NCI-H1105 treated with DMSO at 0.1 percent for 48 hours (cell line): ENCODE results near the gene NR2C2.

Source experiments
- DNase-seq: peaks from one replicate; lab custom pipeline; 2025; lab: John Stamatoyannopoulos, UW

NR2C2 gene

GRCh38 chr3:15064299-15064834 is 117.0 kb downstream of the NR2C2 start:
- no peak for DNase-seq

- DNase-seq, result peak; percentile 70
Measured at GRCh38 chr3:15064835-15065549, 117.6 kb downstream of the NR2C2 start, which contains the start of gene MRPS25. MRPS25 (minus strand) TSS chr3:15065315; CDS start chr3:15065194, 121 bp downstream.

DNA sequence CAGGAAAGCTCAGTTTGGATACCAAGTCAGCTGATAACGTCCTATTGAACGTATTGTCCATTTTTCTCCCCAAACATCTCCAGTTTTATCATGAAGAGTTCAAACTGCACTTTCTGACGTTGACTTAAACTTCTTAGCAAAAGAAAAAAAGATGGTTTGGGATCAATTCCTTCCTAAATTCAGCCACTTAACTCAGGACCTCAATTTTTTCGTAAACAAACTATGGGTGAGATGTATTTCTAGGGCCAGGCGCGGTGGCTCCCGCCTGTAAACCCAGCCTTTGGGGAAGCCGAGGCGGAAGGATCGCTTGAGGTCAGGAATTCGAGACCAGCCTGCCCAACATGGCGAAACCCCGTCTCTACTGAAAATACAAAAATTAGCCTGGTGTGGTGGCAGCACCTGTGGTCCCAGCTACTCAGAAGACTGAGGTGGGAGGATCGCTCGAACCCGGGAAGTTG is 118.2 kb downstream of the NR2C2 start:
- no peak for DNase-seq

GRCh38 chr3:15066467-15066866 is 119.1 kb downstream of the NR2C2 start:
- no peak for DNase-seq

- DNase-seq, result no peak
Measured at GRCh38 chr3:15069441-15069840, 122.1 kb downstream of the NR2C2 start.

DNA sequence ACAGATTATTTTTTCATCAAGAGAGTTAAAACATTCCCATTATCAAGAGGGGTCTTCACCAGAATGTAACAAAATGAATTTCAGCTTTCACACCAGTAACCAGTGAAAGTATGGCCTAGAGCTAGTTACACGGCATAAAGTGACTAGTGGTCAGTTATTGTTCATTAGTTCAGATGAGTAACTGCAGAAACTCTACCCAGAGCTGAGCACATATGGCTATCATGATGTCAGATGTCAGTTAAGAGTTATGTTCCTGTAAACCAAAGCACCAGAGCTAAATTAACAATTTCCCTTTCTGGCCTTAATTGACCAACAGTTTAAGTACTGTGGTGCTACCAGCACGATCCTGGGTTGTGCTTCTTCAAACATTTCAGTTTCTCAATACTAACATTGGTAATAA is 124.3 kb downstream of the NR2C2 start:
- DNase-seq, result no peak

DNA sequence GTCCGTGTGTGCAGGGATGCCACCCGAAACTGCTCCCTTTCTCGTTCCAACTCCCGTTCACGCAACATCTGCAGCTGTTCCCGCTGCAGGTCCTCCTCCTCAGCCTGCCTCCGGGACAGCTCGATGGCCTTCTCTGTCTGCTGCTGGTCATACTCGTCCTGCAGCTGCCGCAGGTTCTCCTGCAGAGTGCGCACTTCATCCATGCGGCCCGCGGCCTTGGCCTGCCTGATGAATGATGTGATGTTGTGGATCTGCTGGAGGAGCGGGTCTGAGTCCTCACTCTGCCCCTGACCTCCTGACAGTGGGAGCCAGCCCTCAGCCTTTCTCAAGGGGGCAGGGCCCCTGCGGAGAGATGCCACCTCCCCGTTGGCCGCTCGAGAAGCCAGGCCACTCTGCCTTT is 127.1 kb downstream of the NR2C2 start:
- DNase-seq, result no peak

GRCh38 chr3:15079091-15079490 is 131.7 kb downstream of the NR2C2 start:
- DNase-seq, result no peak

DNA sequence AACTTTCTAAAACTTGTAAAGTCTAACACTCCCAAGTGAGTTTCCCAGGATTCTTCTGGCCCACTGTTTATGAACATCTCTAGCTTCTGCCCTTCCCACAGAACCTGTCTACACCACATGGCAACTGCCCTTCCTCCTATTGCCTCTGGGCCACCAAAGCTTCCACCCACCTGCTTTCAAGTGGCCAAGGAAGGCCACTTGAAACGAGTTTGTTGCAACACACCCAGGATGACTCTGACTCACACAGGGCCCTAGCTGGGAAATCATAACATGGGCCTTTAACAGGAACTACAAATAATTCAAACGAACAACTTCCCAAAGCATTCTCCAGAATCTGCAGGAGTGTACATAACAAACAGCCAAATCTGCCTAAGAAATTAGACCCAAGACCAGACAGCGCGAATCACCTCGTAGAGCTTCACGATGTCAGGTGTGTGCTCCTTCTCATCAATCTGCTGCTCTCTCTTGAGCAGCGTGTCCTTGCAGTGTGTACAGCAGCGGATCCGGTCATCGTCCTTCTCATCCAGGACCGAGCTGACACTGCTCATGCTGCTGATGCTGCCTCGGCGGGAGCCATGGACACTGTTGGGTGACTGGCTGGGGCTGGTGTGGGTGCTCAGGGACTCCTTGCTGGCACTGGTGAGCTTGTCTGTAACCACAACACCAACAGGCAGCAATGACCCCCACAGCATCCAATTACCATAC is 134.7 kb downstream of the NR2C2 start:
- no peak for DNase-seq

DNA sequence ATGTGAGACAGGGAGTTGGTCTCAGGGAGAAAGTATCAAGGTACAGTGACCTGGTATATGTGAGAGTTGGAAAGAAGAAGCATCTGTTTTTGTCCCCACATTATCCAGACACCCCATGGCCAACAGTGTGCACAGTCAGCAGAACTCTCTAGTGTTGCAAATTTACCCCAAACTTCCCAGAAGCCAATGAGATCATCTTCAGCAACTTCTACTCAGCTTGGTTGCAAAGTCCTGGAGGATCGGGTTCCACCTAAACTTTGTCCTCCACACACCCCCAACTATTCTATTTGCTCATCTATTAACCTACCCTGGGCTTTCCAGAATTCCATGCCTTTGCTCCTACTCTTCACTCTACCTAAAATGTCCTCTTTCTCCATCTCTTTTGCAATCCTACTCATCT is 135.9 kb downstream of the NR2C2 start:
- DNase-seq, result no peak

DNA sequence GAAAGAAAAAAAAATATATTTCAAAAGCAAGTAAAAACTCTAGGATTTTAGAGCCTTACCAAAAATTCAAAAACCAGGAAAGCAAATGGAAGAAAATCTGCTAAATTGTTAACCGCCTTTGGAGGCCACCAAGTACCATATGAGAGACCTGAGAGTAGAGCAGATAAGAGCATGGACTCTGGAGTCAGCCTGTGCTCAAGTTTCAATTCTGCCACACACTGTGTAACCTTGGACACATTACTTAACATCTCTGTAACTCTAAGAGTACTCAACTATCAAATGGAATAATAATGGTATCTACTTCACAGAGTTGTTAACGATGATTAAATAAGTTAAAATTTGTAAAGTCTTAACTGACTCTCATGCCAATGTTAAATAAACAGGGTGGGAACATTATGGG is 138.9 kb downstream of the NR2C2 start:
- DNase-seq, result no peak

DNA sequence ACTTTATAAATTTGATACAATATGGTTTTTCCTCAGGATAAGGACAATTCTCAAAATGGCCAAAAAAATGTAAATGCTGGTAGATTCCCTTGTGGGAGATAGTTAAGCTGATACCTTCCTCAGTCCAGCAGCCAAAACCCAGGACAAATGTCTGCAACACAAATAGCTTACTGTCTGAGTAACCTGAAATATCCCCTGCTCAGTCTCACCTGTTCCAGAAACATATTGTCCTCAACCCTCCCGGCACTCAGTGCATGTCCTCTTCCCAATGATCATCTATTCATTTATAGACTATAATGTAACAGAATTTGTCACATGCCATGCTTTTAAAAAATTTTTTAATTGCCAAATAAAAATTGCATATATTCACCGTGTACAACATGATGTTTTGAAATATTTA is 139.3 kb downstream of the NR2C2 start:
- DNase-seq, result no peak

DNA sequence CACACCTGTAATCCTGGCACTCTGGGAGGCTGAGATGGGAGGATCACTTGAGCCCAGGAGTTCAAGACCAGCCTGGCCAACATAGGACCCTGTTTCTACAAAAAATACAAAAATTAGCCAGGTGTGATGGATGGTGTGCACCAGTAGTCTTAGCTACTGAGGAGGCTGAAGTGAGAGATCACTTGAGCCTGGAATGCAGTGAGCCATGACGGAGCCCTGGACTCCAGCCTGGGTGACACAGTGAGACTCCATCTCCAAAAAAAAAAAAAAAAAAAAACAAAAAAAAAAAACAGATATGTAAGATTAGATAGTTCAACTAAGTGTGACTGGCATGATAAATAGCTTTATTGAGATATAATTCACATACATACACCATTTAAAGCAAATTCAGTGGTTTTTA is 141.8 kb downstream of the NR2C2 start:
- no peak for DNase-seq

DNA sequence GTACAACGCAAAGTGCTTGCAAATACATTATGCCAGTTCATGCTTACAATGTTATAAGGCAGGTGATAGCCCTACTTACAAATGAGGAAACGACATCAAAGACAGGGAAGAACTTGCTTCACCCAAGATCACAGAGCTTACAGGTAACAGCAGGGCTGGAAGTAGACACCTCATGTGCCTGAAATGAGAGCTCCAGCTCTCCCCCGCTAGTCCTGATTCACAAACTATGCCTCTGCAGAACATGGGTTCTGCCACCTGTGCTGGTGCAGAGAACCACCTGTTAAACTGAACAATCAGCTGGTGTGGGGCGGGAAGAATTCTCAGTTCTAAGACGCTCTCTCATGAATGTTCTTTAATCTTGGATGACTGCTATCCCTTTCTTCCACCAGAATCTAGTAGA is 144.2 kb downstream of the NR2C2 start:
- no peak for DNase-seq

DNA sequence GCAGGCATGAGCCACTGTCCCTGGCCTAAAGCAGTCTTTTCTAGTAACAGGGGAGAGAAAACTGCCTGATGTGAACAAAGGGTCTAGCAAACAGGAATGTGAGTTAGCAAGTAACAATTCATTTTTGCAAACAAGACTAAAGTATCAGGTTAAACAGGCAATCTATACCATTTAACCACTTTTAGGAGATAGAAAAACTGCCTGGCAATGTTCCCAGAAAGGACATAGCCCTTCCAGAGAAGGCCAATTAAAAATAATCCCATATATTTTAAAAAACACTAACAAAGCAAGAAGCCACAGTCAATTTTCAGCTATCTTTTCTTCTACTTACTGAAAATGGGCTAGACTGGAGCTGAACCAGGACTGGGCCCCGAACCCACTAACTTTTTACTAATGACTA is 145.3 kb downstream of the NR2C2 start:
- peak; percentile 0 for DNase-seq

DNA sequence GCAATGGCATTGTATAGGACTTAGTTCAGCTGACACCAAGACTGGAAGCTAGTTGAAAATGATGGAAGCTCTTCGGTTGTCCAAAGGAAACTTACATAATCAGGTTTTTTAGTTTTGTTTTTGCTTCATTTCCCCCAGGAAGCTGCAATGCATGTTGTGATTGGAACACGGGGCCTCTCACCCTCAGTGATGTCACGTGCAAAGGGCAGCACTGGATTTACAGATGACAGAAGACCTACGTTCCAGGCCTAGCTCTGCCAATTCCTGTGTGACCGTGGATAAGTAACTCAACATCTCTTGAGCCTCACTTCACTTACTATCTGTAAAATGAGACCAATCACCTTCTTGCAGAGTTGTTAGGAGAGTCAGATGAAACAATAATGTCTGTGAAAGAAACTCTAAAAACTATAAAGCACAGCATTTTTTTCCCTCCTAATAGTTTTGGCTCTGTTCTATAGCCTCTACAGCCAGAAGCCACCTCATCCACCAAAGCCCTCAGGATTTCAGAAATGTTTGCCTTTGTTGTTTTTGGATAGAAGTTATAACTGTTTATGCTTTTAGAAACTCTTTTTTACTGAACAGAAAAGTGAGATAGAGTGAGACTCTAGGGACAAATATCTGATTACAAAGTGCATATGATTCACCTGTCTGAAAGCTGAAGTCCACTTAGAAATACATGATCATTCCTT is 146.9 kb downstream of the NR2C2 start:
- no peak for DNase-seq

- no peak for DNase-seq
Measured at GRCh38 chr3:15096046-15096445, 148.7 kb downstream of the NR2C2 start.

DNA sequence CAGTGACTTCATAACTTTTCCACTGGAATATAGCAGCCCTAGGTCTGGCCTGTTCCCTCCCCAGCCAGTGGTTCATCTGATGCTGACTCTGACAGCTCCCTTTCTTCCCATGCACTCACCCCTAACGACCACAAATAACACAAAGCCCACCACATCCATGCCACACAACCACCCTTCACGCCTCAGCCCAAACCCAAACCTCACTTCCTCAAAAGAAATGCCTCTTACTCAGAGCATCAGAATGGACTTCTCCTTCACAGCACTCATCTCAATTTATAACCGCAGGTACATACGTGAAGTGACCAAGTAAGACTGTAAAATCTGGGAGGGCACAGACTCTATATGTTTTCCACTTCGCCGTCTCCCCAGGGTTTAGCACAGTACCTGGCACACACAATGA is 150.5 kb downstream of the NR2C2 start:
- DNase-seq, result no peak
